GM18508 (cell line): Measurements from ENCODE around the gene ARMC6.
"Not testable (repeated sequence)": the region's sequence is repeated elsewhere in the genome, so short reads cannot be mapped to it uniquely, and the experiment has no call there.

Experiments used
- ATAC-seq: cut with Tn5 transposase; IDR thresholded peaks from one replicate; pipeline ENCODE4 v1.9.1; 2021; ENCODE audit warnings: moderate number of reproducible peaks; ENCODE audit not compliant: insufficient read depth, unreplicated experiment

ARMC6 gene

DNA sequence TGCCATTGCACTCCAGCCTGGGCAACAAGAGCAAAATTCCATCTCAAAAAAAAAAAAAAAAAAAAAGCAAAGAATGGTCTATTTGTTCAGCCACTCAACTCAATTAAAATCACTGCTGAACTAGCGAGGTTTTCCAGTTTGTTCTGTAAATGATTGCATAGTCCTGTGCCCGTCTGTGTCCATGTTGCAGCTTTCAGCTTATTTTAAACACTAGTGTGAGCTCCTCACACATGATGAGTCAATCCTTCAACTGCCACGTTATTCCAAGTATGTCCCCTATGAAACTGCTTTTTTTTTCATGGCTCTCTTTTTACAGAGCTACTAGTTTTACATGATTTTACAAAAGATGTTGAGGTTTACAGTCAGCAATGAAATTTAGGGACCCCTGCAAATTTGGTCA is 12.3 kb upstream of the ARMC6 start:
- ATAC-seq = no peak

DNA sequence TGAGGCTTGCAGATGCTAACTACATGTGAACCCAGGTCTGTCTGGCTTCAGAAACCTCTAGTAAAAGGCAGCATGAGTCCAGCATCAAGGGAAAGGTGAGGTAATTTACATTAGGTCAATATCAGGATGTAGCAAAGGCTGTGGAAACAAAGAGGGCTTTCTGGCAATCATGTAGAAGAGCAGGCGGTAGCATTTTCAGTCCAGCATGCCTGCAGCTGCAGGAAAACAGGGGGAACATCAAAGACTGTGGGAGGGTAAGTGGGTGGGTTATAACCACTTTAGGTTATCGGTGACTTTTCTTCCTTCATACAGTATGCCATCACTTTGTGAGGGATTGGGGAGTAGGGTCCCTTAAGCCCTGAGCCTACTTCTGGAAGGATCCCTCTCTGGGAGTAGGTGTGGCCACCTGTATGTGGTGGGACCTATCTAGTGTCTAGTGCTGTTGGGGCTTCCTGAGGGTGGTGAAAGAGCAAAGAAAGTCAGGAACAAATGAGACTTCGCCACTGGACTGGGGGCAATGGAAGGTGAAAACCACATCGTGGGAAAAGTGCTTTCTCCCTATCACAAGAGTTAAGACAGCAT is 10.9 kb upstream of the ARMC6 start:
- no peak for ATAC-seq

DNA sequence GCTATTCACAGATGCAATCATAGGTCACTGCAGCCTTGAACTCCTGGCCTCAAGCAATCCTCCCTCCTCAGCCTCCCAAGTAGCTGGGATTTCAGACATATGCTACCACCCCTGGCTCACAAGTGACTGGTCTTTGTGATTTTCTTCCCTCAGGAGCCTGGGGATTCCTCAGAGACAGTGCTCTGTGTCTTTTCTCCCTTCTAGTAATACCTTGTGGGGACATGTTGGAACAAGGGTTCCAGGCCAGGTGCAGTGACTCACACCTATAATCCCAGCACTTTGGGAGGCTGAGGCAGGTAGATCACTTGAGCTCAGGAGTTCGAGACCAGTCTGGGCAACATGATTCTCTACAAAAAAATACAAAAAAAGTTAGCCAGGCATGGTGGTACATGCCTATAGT is 10.0 kb upstream of the ARMC6 start:
- not testable (repeated sequence) for ATAC-seq

DNA sequence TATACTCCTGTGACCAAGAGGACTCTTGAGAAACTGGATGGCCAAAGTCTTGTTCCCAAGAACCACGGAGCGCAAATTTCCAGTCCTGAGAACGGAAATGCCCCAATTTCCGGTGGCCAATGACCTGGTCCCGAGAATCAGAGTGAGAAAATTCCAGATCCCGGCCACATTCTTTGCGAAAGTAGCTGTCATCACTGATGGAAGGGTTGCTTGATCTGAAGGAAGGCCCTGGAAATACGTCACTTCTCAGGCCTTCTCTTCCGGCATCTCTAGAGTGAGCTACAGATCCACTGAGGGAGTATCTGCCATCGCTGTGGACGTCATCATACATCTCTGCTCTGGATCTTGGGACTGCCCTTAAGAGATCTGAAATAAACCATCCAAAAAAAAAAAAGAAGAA is 7.5 kb upstream of the ARMC6 start:
- no peak for ATAC-seq

DNA sequence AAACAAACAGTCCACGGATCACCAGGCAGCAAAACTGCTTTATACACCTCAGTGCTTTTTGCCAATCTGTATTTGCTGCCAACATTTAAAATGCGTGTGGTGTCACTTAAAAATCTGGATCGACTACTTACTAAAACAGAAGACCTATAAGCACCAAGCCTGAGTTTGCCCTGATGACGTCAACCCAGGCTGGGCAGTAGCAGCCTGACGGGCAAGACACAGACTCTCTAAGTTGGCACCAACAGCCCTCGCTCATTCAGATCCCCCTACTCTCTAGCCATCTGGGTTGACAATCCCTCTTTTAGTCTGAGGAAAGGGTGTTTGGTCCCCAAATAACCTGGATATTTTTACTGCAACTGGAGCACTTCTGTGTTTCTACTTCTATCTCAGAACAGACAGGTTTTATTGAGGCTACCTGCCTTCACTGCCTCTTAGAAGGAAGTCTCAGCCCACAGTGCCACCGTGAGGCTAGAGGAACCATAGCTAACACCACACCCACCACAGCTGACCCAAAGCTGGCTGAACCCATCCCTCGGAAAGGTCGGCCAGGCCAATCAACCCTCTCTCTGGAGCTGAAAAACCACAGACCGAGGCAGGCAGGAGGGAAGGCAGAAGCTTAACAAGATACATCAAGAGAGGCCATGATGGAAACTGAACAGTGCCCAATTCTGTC is 7.0 kb upstream of the ARMC6 start:
- no peak for ATAC-seq

DNA sequence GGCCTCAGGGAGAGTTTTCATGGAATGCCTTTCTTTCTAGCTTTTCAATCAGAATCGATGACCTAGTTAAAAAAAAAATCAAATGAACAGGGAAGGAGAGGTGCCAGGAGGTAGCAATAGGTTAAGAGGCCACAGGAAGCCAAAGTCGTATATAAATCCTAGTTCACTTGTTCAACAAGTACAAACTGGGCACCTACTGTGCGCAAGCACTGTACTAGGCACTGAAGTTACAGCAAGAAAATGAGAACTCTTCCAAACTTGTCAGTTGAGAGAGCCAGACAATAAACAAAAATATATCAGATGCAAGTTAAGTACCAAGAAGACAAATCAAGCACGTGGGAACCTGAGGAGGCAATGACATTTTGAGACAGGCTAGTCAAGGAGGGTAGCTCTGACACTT is 6.2 kb upstream of the ARMC6 start:
- ATAC-seq = no peak

DNA sequence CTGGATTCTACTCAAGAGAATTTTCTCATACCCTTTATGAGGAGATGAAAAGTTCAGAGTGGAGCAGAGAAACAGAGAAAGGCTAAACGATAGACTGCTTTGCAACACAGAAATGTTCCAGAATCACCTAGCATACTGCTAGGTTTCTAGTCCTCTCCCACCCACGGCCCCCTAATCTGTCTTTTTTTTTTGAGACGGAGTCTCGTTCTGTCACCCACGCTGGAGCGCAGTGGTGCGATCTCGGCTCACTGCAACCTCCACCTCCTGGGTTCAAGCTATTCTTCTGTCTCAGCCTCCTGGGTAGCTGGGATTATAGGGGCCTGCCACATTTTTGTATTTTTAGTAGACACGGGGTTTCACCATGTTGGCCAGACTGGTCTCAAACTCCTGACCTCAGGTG is 4.9 kb upstream of the ARMC6 start:
- ATAC-seq = no peak

DNA sequence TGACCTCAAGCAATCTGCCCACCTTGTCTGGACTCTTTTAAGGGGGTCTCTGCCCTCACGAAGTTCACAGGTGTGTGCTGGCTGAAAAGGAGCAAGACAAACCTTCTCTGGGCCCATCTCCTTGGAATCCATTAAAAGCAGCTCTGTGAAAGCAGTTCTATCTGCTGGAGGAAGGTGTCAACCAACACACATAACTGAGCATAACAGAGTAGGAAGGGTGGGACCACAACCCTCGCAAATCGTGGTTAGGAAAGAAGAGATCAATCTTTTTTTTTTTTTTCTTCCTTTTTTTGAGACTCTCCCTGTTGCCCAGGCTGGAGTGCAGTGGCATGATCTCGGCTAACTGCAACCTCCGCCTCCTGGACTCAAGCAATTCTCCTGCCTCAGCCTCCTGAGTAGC is 1.5 kb upstream of the ARMC6 start:
- ATAC-seq = no peak

DNA sequence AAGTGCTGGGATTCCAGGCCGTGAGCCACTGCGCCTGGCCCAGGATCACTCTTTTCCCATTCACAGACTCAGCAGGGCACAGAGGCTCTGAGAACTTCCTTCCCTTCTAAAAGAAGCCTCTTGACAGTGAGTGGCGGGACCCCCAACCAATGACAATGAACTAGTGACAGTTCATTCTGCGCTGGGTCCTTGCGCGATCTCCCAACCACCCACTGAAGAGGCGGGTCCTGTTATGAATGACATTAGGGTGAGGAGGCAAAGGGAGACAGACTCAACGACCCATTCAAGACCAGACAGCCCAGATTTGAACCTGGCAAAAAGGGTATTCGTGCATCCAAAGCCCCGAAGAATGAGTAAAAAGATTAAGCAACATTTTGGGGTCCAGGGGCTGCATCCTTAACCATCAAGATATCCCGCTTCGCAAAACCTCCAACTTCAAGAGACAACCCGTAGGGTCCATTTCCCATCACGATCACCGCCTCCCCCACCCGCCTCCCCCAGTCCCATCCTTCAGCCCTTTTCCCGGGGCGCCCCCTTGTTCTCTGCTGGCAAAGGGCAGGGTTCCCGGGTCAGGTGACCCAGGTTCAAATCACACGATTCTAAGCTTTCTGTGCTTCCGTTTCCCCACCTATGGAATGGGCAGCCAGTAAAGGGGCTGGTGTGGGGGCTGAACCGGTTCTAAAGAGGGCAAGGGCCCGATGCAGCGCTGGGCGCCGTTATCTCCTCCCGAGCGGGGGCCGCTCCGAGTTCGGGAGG is 805 bp upstream of the ARMC6 start:
- no peak for ATAC-seq

DNA sequence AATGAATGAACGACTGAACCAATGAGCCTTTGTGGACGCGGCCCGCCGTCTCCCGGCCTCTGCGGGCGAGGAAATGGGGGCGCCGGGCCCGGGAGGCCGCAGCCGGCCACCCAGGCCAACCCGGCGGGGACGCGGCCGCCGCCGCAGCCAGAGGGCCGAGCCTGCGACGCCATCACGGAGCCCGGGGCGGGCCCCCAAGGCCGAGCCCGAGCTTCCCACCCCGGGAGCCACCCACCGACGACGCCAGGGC is 302 bp upstream of the ARMC6 start:
- no peak for ATAC-seq

DNA sequence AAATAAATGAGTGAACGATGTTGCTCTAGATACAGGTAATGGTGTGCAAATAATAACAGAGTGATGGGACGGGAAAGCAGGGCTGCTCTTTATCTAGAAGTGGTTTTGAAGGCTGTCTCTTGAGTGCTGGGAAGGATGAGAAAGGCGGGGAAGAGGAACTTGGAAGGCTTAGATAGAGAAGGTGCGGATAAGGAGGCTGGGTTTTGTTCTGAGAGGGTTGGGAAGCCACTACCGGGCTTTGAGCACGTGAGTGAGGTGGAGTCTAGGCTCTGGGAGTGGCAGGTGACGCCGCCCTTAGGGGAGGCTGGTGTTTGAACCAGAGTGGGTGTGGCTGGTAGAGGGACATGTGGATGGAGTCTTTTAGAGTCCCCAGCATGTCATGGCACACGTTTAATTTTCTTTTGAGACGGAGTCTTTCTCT is 811 bp downstream of the ARMC6 start:
- ATAC-seq = no peak

DNA sequence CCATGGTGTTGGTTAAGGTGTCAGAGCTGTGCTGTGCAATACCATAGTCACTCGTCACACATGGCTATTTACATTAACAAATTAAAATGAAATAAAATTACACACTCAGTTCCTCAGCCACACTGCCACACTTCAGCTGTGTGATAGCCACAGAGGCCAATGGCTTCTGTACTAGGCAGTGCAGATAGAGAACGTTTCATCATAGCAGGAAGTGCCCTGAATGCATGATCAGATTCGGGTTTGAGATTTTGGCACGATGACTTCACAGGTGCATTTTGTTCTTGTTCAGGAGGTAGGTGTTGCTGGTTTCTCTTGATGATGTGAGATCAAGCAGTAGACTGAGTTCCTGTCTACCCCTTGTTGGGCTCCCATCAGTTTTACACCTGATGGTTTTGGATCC is 6.5 kb downstream of the ARMC6 start:
- no peak for ATAC-seq

DNA sequence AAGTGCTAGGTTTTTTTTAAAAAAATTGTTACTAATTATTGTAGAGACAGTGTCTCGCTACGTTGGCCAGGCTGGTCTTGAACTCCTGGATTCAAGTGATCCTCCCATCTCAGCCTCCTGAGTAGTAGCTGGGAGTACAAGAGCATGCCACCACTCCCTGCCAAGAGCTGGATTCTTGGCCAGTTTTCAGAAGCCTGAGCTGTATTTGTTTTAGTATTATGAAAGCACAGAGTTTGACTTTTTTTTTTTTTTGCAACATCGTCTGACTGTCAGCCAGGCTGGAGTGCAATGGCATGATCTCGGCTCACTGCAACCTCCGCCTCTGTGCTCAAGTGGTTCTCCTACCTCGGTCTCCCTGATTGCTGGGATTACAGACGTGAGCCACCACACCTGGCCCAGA is 7.0 kb downstream of the ARMC6 start:
- no peak for ATAC-seq

DNA sequence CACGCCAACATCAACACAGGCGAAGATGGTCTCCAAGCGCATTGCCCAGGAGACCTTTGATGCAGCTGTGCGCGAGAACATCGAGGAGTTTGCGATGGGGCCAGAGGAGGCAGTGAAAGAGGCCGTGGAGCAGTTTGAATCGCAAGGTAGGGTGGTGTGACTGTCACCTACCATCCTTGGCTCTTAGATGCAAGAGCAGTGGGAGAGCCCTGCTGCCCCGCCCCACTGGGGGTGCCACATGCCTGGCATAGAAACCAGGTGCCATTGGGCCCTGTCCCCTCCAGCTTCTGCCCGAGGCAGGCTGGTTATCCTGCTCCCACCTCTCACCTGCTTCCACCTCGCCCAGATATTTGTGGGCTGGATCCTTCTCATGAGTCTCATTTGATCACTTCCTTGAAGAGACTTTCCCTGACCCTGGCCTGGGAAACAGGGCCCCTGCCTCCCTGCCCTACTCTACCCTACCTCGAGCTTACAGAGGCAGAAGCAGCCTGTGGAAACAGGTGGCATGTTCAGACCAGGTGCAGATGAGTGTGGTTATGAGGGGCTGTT is 9.4 kb downstream of the ARMC6 start:
- ATAC-seq = no peak

DNA sequence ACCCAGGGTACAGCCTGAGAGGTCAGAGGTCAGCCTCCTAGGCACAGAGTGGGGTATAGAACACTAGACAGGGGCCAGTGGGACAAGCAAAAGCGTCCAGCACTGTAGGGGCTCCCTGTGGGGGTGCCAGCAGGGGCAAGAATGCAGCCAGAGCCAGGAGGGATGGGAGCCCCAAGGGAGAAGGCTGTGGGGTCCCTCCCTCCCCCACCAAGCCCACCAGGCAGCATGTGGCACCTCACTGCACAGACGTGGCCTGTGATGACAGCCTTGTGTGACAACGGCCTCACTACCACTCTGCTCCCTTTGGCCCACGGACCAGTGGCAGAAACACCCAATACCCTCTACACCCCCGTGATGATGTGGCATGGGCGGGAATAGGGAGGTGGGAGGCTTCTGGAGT is 10.1 kb downstream of the ARMC6 start:
- no peak for ATAC-seq

DNA sequence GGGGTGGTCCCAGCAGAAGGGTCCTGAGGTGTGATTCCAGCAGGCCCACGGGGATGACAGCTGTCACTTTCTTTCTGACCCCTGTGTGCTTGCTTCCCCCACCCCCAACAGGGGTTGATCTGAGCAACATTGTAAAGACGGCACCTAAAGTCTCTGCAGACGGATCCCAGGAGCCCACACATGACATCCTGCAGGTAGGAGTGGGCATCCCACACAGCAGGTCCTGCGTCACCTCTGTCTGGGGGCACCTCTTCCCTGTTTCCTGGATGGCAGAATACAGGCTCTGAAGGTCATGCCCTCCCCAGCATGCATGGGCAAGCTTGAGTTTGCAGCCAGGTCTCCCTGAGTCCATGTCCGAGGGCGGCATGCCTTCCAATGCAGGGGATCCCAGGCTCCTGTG is 10.5 kb downstream of the ARMC6 start:
- no peak for ATAC-seq

DNA sequence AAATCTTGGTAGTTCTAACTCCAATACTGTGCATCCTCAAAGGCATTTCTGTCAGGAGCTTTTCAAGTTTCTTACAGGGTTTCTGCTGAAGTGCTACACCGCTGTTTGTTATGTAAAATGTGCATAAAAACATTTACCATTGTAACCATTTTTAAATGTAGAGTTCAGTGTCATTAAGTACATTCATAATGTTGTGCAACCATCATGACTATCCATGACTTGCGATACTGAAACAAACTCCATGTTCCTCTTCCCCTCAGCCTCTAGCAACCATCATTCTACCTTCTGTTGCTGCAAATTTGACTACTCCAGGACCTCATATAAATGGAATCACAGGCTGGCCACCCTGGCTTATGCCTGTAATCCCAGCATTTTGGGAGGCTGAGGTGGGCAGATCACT is 16.0 kb downstream of the ARMC6 start:
- no peak for ATAC-seq

DNA sequence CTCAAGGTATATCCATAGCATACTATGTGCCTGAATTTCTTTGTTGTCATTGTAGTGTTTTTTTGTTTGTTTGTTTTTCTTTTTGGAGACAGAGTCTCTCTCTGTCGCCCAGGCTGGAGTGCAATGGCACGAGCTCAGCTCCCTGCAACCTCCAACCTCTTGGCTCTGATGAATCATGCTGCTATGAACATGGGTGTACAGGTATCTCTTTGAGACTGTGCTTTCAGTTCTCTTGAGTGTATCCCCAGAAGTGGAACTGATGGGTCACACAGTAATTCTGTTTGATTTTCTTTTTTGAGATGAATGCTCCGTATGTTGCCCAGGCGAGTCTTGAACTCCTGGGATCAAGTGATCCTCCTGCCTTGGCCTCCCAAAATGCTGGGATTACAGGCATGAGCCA is 16.7 kb downstream of the ARMC6 start:
- ATAC-seq = no peak

DNA sequence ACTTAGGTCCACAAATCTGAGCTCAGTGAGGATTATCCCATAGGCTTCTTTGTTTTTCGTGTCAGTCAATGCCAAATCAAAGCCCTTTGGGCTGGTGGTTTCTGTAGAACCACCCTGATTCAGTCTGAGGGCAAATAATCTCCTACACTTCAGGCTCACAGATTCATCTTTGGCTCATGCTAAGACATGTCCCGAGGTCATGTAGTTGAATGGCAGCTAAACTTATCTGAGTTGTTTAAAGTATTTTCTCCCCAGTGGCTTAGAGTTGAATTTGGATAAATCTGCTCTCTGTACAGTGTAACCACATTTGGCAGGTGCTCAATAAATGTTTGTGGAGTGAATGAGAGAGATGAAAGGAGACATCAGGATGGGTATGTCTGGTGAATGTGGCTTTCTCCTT is 17.3 kb downstream of the ARMC6 start:
- no peak for ATAC-seq

DNA sequence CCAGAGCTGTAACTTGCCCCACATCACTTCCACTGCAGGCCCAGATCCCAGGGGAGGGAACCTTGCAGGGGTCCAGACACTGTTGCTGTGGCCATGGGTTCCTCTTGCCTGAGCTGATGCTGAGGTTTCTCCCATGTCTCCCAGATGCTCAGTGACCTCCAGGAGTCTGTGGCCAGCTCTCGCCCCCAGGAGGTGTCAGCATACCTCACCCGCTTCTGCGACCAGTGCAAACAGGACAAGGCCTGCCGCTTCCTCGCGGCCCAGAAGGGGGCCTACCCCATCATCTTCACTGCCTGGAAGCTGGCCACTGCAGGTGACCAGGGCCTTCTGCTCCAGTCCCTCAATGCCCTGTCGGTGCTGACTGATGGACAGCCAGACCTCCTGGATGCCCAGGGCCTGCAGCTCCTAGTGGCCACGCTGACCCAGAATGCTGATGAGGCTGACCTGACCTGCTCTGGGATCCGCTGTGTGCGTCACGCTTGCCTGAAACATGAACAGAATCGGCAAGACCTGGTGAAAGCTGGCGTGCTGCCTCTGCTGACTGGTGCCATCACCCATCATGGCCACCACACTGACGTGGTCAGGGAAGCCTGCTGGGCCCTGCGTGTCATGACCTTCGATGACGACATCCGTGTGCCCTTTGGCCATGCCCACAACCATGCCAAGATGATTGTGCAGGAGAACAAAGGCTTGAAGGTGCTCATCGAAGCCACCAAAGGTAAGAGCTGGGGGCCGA is 18.2 kb downstream of the ARMC6 start:
- no peak for ATAC-seq

DNA sequence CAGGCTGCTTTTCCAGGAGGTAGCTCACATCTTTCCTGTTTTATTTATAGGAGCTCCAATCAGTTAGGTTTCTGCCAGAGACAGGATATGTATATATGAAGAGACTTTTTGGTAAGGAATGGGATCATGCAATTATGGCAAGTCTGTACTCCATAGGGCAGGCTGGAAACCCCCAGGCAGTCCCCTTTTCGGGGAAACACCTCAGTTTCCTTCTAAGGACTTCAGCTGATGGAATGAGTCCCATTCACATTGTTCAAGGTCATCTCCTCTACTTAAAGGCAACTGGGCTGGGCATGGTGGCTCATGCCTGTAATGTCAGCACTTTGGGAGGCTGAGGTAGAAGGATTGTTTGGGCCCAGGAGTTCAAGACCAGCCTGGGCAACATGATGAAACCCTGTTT is 19.5 kb downstream of the ARMC6 start:
- ATAC-seq = no peak
